ENCODE results near the gene IFI6. TPM values are rescaled to one million over a fixed set of nuclear protein-coding genes. Genes with fewer than 3 reads are reported as not detected.
"Not testable (repeated sequence)": the region's sequence is repeated elsewhere in the genome, so short reads cannot be mapped to it uniquely, and the experiment has no call there.

Gene IFI6
- total and polyA plus RNA-seq, 7 donors = 9.0 to 245 (median 51.5) TPM

DNA sequence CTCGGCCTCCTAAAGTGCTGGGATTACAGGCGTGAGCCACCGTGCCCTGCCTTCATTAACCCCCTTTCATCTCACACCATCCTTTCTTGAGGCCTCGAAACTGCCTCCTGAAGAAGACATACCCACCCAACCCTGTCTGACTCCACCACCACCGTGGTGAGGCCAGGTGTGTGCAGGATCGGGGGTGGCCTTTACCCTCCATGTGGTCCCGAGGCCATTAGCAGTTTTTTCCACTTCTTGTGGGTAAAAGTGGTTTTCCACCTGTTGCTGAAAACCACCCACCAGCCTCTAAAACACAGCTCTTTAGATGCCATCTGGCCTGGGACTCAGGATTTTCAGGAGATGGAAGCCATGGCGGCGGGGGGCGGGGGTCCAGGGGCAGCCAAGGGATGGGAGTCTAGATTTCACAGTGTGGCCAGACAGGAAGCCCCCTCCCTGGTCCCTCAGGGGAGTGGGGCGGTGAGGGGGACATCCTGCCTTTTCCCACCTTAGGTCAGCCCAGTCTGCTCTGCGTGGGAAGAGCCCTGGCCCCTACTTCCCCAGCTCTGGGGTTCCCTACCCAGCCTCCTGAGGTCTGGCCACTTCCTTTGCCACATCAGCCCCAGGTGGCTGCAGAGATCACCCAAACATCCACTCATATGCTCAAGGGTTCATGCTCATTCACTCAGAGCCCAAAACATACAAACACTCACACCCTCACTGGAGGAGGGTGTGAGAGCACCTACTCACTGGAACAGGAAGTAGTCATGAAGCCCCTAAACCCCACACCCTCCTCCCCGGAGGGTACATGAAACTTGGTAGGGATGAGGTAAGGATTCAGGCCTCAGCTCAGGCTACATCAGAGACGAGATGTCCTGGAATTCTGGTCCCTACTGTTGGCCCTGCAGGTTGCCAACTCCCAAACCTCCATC lies 39.4 kb downstream of the IFI6 start:
- Histone ChIP-seq H3K27ac (peak overlapping the region; percentile 9 to 69 (median 62)), H3K9me3 (no peaks in the 10 kb centered on the region), H3K27me3 (peaks cover 15 to 29% (median 21%) of the 10 kb centered on the region in 3 donors), H3K36me3 (no peaks in the 10 kb centered on the region), H3K4me1 (peaks cover 0 to 21% (median 7%) of the 10 kb centered on the region in 4 donors), H3K4me3 (no peak overlapping the region)
- TF ChIP-seq, protein P1, sequence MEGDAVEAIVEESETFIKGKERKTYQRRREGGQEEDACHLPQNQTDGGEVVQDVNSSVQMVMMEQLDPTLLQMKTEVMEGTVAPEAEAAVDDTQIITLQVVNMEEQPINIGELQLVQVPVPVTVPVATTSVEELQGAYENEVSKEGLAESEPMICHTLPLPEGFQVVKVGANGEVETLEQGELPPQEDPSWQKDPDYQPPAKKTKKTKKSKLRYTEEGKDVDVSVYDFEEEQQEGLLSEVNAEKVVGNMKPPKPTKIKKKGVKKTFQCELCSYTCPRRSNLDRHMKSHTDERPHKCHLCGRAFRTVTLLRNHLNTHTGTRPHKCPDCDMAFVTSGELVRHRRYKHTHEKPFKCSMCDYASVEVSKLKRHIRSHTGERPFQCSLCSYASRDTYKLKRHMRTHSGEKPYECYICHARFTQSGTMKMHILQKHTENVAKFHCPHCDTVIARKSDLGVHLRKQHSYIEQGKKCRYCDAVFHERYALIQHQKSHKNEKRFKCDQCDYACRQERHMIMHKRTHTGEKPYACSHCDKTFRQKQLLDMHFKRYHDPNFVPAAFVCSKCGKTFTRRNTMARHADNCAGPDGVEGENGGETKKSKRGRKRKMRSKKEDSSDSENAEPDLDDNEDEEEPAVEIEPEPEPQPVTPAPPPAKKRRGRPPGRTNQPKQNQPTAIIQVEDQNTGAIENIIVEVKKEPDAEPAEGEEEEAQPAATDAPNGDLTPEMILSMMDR (IDR thresholded peaks at IDR 0.05) = no peak
- TF ChIP-seq POLR2A (IDR thresholded peaks at IDR 0.05) (no peak), POLR2AphosphoS5 (IDR thresholded peaks at IDR 0.05) (no peak), EP300 (IDR thresholded peaks at IDR 0.05) (no peak)
- DNase-seq = no peak
- WGBS, 2 donors = 48 to 55% methylated on average over 14 of the region's 14 CpGs
- intact Hi-C loops (cut with DNase I) = no loop called here

DNA sequence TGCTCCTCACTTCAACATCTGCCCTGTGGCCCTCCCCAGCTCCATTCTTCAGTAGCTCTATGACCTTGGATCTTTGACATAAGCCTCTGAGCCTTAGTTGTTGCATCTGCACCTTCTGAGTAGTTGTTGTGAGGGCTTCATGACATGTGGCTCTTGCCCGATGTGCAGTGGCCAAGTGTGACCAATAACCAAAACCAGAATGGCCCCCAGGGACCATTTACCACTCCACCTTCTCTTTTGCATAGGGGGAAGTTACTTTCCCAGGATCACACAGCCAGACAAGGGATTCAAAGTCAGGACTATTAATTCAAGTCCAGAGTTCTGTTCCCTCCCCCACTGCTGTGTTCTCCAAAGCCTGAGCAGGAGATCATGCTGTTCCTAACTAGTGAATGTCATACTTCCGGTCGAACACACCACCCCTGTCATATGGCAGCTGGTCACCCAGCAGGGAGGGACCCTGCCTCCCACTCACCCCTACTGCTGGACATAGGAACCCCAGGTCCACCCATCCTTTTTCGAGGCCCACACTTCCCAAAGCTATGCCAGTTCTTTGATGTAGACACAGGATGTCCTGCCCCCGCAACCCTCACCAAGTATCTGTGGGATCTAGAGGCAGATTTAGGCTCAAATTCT lies 41.0 kb downstream of the IFI6 start:
- DNase-seq = peak; percentile 81
- TF ChIP-seq, protein P1 (IDR thresholded peaks at IDR 0.05) = no peak
- TF ChIP-seq POLR2AphosphoS5 (IDR thresholded peaks at IDR 0.05) = peak in 2 of 4 donors; percentile 12 to 65
- TF ChIP-seq EP300 (IDR thresholded peaks at IDR 0.05) = peak in 2 of 4 donors; percentile 26 to 39
- 59 to 65% methylated on average over 5 of the region's 5 CpGs for WGBS, 2 donors
- Histone ChIP-seq H3K9me3 (no peaks in the 10 kb centered on the region), H3K36me3 (no peaks in the 10 kb centered on the region), H3K27ac (peak overlapping the region; percentile 17 to 69 (median 62)), H3K4me3 (no peak overlapping the region), H3K4me1 (peaks cover 0 to 21% (median 7%) of the 10 kb centered on the region in 4 donors), H3K27me3 (peaks cover 15 to 29% (median 21%) of the 10 kb centered on the region in 3 donors)
- intact Hi-C loops (cut with DNase I) = no loop called here

DNA sequence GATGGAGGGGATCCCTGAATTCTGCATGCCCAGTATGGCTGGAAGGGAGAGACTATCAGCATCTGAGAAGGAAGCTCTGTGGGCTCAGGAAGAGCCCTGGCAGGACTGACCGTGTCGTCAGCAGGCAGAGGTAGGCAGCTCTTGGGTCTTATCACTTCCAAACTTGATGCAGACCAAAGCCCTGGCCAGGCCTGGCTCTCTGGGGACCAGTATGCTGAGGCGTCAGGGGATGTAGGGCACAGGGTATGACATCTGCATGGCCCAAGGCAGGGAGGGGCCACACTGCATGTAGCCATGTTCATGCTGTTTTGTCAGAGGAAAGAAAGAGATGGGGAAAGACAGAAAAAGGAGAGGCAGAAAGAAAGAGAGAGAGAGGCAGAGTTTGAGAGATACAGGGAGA lies 43.3 kb downstream of the IFI6 start:
- no peaks in the 10 kb centered on the region for H3K9me3 ChIP-seq
- 66 to 71% methylated on average over 3 of the region's 3 CpGs for WGBS, 2 donors
- no peak overlapping the region for H3K4me3 ChIP-seq
- H3K4me1 ChIP-seq = peaks cover 0 to 9% (median 0%) of the 10 kb centered on the region in 4 donors
- peaks cover 4 to 14% (median 5%) of the 10 kb centered on the region in 3 donors for H3K27me3 ChIP-seq
- no peaks in the 10 kb centered on the region for H3K36me3 ChIP-seq
- intact Hi-C loops (cut with DNase I) = no loop called here
- no peak for DNase-seq
- H3K27ac ChIP-seq = no peak overlapping the region
- TF ChIP-seq POLR2A (IDR thresholded peaks at IDR 0.05) = no peak
- TF ChIP-seq, protein P1 (IDR thresholded peaks at IDR 0.05) = no peak
- TF ChIP-seq POLR2AphosphoS5 (IDR thresholded peaks at IDR 0.05) = no peak
- TF ChIP-seq EP300 (IDR thresholded peaks at IDR 0.05) = no peak

- H3K27me3 ChIP-seq; H3K36me3 ChIP-seq; H3K9me3 ChIP-seq; DNase-seq; intact Hi-C loops (cut with DNase I); H3K27ac ChIP-seq; H3K4me3 ChIP-seq; H3K4me1 ChIP-seq: not testable (repeated sequence)
- 90 to 96% methylated on average over 4 of the region's 4 CpGs for WGBS, 2 donors
These were observed 44.3 kb downstream of the IFI6 start for GRCh38 chr1:27627733-27628132.

DNA sequence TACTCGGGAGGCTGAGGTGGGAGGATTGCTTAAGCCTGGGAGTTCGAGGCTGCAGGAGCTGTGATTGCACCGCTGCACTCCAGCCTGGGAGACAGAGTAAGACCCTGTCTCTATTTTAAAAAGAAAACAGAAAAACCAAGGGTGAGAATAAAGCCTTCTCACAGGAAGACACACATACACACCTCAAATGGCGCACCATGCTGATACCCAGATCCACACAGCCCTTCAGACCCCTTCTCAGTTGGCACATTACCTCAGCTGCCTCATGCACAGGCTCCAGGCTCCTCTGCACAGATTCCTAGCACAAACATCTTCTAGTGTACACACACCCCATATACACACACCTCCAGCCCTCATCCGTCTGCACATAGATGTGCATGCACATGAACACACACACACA lies 44.9 kb downstream of the IFI6 start:
- no peak for DNase-seq
- 88 to 89% methylated on average over 5 of the region's 5 CpGs for WGBS, 2 donors

More for the DNA sequence above, 44.9 kb downstream of the IFI6 start:
- H3K9me3 ChIP-seq = no peaks in the 10 kb centered on the region
- intact Hi-C loops (cut with DNase I) = no loop called here
- H3K4me3 ChIP-seq = no peak overlapping the region
- TF ChIP-seq, protein P1 (IDR thresholded peaks at IDR 0.05) = no peak
- TF ChIP-seq POLR2AphosphoS5 (IDR thresholded peaks at IDR 0.05) (no peak), POLR2A (IDR thresholded peaks at IDR 0.05) (no peak), EP300 (IDR thresholded peaks at IDR 0.05) (no peak)
- H3K4me1 ChIP-seq = peaks cover 0 to 7% (median 0%) of the 10 kb centered on the region in 4 donors
- H3K36me3 ChIP-seq = no peaks in the 10 kb centered on the region
- no peak overlapping the region for H3K27ac ChIP-seq
- H3K27me3 ChIP-seq = no peaks in the 10 kb centered on the region

All from sigmoid colon (tissue), 7 donors.